GM04504 (cell line): ENCODE measurements around the gene COA6.

Experiments used
- DNase-seq: peaks from one replicate; pipeline ENCODE4 v3.0.0-alpha.2; 2012; ENCODE audit warnings: low read depth

Gene COA6

GRCh38 chr1:234412830-234413229 lies 39.6 kb downstream of the COA6 start:
- DNase-seq = no peak

- no peak for DNase-seq
These were observed 40.2 kb downstream of the COA6 start for GRCh38 chr1:234413485-234413884.

- no peak for DNase-seq
These were observed 40.7 kb downstream of the COA6 start for GRCh38 chr1:234413990-234414389.

GRCh38 chr1:234427950-234428646 lies 54.8 kb downstream of the COA6 start:
- no peak for DNase-seq

- no peak for DNase-seq
These were observed 56.2 kb downstream of the COA6 start for GRCh38 chr1:234429434-234429806.

GRCh38 chr1:234430691-234431090 lies 57.4 kb downstream of the COA6 start:
- no peak for DNase-seq

- DNase-seq = no peak
These were observed 58.0 kb downstream of the COA6 start for GRCh38 chr1:234431255-234431654.

- no peak for DNase-seq
These were observed 60.5 kb downstream of the COA6 start for GRCh38 chr1:234433563-234434285.
